Keratinocyte (primary cell): ENCODE measurements around the gene FUCA1. TPM values are rescaled to one million over a fixed set of nuclear protein-coding genes. Genes with fewer than 3 reads are reported as not detected.

Source experiments
- DNase-seq: peaks from one replicate; pipeline ENCODE4 v3.0.0-alpha.2; 2011; ENCODE audit warnings: low read depth, missing footprints, low spot score
- FAIRE-seq: peaks from 2 replicates; lab custom pipeline; 2011; peaks lifted over from hg19 to GRCh38; lab: Jason Lieb, UNC
- H2AFZ ChIP-seq: 2 replicates; pipeline ENCODE4 v1.6.0; 2012; ENCODE audit warnings: low read length, control low read depth, inconsistent platforms; ENCODE audit not compliant: control insufficient read depth
- H3K27ac ChIP-seq: 2 replicates; pipeline ENCODE4 v1.5.1; 2011; ENCODE audit warnings: low read length; ENCODE audit not compliant: control insufficient read depth, insufficient read depth
- H3K27me3 ChIP-seq: 3 replicates; pipeline ENCODE4 v1.6.0; 2011; ENCODE audit warnings: low read length; ENCODE audit not compliant: control insufficient read depth, insufficient read depth; ENCODE audit errors: extremely low read depth
- H3K36me3 ChIP-seq, 2 experiments: 2 replicates in 1 of 2; 3 replicates in 1 of 2; pipeline ENCODE4 v1.5.1; 2011; ENCODE audit warnings: low read length in 2 of 2, mild to moderate bottlenecking in 1 of 2; ENCODE audit not compliant: control insufficient read depth in 2 of 2, insufficient read depth in 2 of 2; ENCODE audit errors: extremely low read depth in 1 of 2
- H3K4me1 ChIP-seq: 3 replicates; pipeline ENCODE4 v1.5.1; 2011; ENCODE audit warnings: low read length; ENCODE audit not compliant: control insufficient read depth, insufficient read depth; ENCODE audit errors: extremely low read depth
- H3K4me2 ChIP-seq: 3 replicates; pipeline ENCODE4 v1.6.0; 2011; ENCODE audit warnings: low read depth, low read length; ENCODE audit not compliant: control insufficient read depth, insufficient read depth; ENCODE audit errors: extremely low read depth
- H3K4me3 ChIP-seq, 3 experiments: fragments of 200-600 bp in 1 of 3; sonication (generic) in 1 of 3; 2 replicates in 2 of 3; 3 replicates in 1 of 3; pipeline ENCODE4 v1.5.1; 2011 to 2016; ENCODE audit warnings: low read length in 3 of 3, mild to moderate bottlenecking in 3 of 3, control low read depth in 2 of 3, inconsistent platforms in 1 of 3, low read depth in 1 of 3, mixed read lengths in 1 of 3, mixed run types in 1 of 3, moderate library complexity in 1 of 3; ENCODE audit not compliant: control insufficient read depth in 2 of 3, insufficient read depth in 2 of 3; ENCODE audit errors: extremely low read depth in 1 of 3
- H3K79me2 ChIP-seq: 2 replicates; pipeline ENCODE4 v1.6.0; 2012; ENCODE audit warnings: low read length; ENCODE audit not compliant: control insufficient read depth, insufficient read depth
- H3K9ac ChIP-seq: 3 replicates; pipeline ENCODE4 v1.6.0; 2011; ENCODE audit warnings: low read length; ENCODE audit not compliant: control insufficient read depth, insufficient read depth; ENCODE audit errors: extremely low read depth
- H3K9me1 ChIP-seq: 3 replicates; pipeline ENCODE4 v1.6.0; 2011; ENCODE audit warnings: low read length; ENCODE audit not compliant: control insufficient read depth, insufficient read depth; ENCODE audit errors: extremely low read depth
- H3K9me3 ChIP-seq: 2 replicates; pipeline ENCODE4 v1.5.1; 2012; ENCODE audit warnings: low read depth, low read length; ENCODE audit not compliant: control insufficient read depth
- H4K20me1 ChIP-seq: 3 replicates; pipeline ENCODE4 v1.6.0; 2011; ENCODE audit warnings: low read length; ENCODE audit not compliant: control insufficient read depth, insufficient read depth; ENCODE audit errors: extremely low read depth
- EZH2 ChIP-seq: IDR thresholded peaks from one replicate; pipeline ENCODE4 v1.6.1; 2012; ENCODE audit warnings: inconsistent platforms, mild to moderate bottlenecking, low read length, moderate library complexity
- dilution Hi-C: fragments of 300-500 bp; cut with MboI; formaldehyde crosslinking; loops from one replicate; pipeline ENCODE4 v1.7.0; 2020; ENCODE audit warnings: low sequenced_read_pairs; ENCODE audit not compliant: extremely low pct_ligation_motif_present
- polyA plus RNA-seq, 5 experiments: library from polyadenylated mRNA; depleted of rRNA in 3 of 5; stranded (reverse) in 3 of 5; stranded (forward) in 1 of 5; unstranded in 1 of 5; fragments of >200 nt; gene quantifications; 1 replicate in 1 of 5; 2 replicates in 3 of 5; 3 replicates in 1 of 5; pipeline versions ENCODE4 v1.2.1 to v1.2.3, GENCODE V29; 2011 to 2012; ENCODE audit warnings: missing spikeins in 2 of 5, low read depth in 1 of 5, low replicate concordance in 1 of 5
- TF ChIP-seq, protein P1 (sequence below), 3 experiments: IDR thresholded peaks in 1 of 3; conservative IDR thresholded peaks in 1 of 3; optimal IDR thresholded peaks in 1 of 3; 2 replicates in 2 of 3; 3 replicates in 1 of 3; pipeline versions ENCODE3 to v1.5.1; 2011; ENCODE audit warnings: low read length in 3 of 3, mild to moderate bottlenecking in 3 of 3, moderate library complexity in 2 of 3, control low read depth in 1 of 3, inconsistent platforms in 1 of 3; ENCODE audit not compliant: insufficient read depth in 2 of 3; ENCODE audit errors: extremely low read depth in 1 of 3

The FUCA1 gene
- polyA plus RNA-seq, 1 donor (not counting 4 experiments of a cell fraction or from before 2014, with no cell fraction given): 11.9 TPM

DNA sequence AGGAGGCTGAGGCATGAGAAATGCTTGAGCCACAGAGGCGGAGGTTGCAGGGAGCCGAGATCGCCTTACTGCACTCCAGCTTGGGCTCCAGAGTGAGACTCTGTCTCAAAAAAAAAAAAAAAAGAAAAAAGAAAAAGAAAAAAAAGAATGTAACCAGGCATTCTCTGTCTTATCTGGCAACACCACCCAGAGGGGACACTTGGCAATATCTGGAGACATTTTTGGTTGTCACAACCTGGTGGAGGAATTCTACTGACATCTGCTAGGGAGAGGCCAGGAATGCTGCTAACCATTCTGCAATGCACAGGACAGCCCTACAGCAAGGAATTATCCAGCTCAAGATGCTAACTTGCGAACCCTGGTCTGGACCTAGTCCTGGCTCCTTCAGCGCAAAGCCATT is 47.4 kb upstream of the FUCA1 start:
- Histone ChIP-seq H3K27ac (no peak overlapping the region), H3K4me1 (no peaks in the 10 kb centered on the region), H3K9ac (no peak overlapping the region), H3K9me1 (no peaks in the 10 kb centered on the region), H3K9me3 (no peaks in the 10 kb centered on the region), H3K79me2 (no peaks in the 10 kb centered on the region), H3K36me3 (no peaks in the 10 kb centered on the region), H3K27me3 (peaks cover 5% of the 10 kb centered on the region), H2AFZ (no peak overlapping the region), H4K20me1 (no peaks in the 10 kb centered on the region), H3K4me2 (no peak overlapping the region), H3K4me3 (no peak overlapping the region)
- no peak for DNase-seq
- FAIRE-seq: no peak
- dilution Hi-C loops: no loop called here
- TF ChIP-seq, protein P1, sequence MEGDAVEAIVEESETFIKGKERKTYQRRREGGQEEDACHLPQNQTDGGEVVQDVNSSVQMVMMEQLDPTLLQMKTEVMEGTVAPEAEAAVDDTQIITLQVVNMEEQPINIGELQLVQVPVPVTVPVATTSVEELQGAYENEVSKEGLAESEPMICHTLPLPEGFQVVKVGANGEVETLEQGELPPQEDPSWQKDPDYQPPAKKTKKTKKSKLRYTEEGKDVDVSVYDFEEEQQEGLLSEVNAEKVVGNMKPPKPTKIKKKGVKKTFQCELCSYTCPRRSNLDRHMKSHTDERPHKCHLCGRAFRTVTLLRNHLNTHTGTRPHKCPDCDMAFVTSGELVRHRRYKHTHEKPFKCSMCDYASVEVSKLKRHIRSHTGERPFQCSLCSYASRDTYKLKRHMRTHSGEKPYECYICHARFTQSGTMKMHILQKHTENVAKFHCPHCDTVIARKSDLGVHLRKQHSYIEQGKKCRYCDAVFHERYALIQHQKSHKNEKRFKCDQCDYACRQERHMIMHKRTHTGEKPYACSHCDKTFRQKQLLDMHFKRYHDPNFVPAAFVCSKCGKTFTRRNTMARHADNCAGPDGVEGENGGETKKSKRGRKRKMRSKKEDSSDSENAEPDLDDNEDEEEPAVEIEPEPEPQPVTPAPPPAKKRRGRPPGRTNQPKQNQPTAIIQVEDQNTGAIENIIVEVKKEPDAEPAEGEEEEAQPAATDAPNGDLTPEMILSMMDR (optimal IDR thresholded peaks at IDR 0.05 in 1 of 3, IDR thresholded peaks at IDR 0.05 in 1 of 3, conservative IDR thresholded peaks at IDR 0.05 in 1 of 3; ENCODE audit: extremely low read depth in 1 of 3, insufficient read depth in 2 of 3, low read length in 3 of 3): no peak
- no peak for TF ChIP-seq EZH2

DNA sequence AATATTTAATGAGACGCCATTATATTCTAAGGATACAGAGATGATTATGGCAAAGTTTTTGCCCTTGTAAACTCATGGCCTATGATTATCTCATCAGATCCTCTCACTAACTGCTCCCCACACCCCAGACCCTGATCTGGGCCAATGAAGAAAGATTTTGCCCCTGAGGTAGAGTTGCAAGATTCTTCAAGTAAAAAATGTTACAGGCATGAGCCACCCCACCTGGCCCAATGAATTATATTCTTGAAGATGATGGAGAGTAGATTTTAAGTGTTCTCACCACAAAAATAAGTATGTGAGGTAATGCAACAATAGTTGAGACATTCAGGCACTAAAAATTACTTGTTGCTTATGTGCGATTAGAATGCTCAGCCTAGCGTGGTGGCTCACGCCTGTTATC is 46.8 kb upstream of the FUCA1 start:
- Histone ChIP-seq H3K9ac (no peak overlapping the region), H3K9me1 (no peaks in the 10 kb centered on the region), H3K9me3 (no peaks in the 10 kb centered on the region), H4K20me1 (no peaks in the 10 kb centered on the region), H3K4me2 (no peak overlapping the region), H3K27me3 (peaks cover 5% of the 10 kb centered on the region), H3K79me2 (no peaks in the 10 kb centered on the region), H3K27ac (no peak overlapping the region), H2AFZ (no peak overlapping the region), H3K4me1 (no peaks in the 10 kb centered on the region), H3K36me3 (no peaks in the 10 kb centered on the region), H3K4me3 (no peak overlapping the region)
- TF ChIP-seq, protein P1 (optimal IDR thresholded peaks at IDR 0.05 in 1 of 3, IDR thresholded peaks at IDR 0.05 in 1 of 3, conservative IDR thresholded peaks at IDR 0.05 in 1 of 3; ENCODE audit: extremely low read depth in 1 of 3, insufficient read depth in 2 of 3, low read length in 3 of 3): no peak
- TF ChIP-seq EZH2: no peak
- dilution Hi-C loops: no loop called here
- FAIRE-seq (no peak), DNase-seq (no peak)
